HG02642 (cell line): Measurements from ENCODE around the gene TECPR2.

Experiments used
- ATAC-seq: cut with Tn5 transposase; IDR thresholded peaks from one replicate; pipeline ENCODE4 v1.9.1; 2021; ENCODE audit warnings: mild to moderate bottlenecking; ENCODE audit not compliant: unreplicated experiment, poor library complexity

Gene TECPR2

GRCh38 chr14:102419276-102419675, 56.5 kb downstream of the TECPR2 start:
- no peak for ATAC-seq

- ATAC-seq = no peak
Observed at GRCh38 chr14:102419716-102420115, 57.0 kb downstream of the TECPR2 start.

- ATAC-seq = no peak
Observed at GRCh38 chr14:102421411-102422057, 58.8 kb downstream of the TECPR2 start.

- no peak for ATAC-seq
Observed at GRCh38 chr14:102424520-102424919, 61.8 kb downstream of the TECPR2 start.

GRCh38 chr14:102424923-102425322, 62.2 kb downstream of the TECPR2 start:
- ATAC-seq = no peak

- no peak for ATAC-seq
Observed at GRCh38 chr14:102426796-102427195, 64.1 kb downstream of the TECPR2 start.

- no peak for ATAC-seq
Observed at GRCh38 chr14:102427642-102428041, 64.9 kb downstream of the TECPR2 start.

- ATAC-seq = no peak
Observed at GRCh38 chr14:102430212-102430908, 67.6 kb downstream of the TECPR2 start.

- no peak for ATAC-seq
Observed at GRCh38 chr14:102431751-102432150, 69.0 kb downstream of the TECPR2 start.

GRCh38 chr14:102434647-102435175, 72.0 kb downstream of the TECPR2 start:
- no peak for ATAC-seq

- peak; percentile 44 for ATAC-seq
Observed at GRCh38 chr14:102437997-102438915, 75.5 kb downstream of the TECPR2 start.

- ATAC-seq = no peak
Observed at GRCh38 chr14:102439556-102439955, 76.8 kb downstream of the TECPR2 start.

- ATAC-seq = no peak
Observed at GRCh38 chr14:102440392-102440791, 77.7 kb downstream of the TECPR2 start.

GRCh38 chr14:102442241-102443211, 79.8 kb downstream of the TECPR2 start:
- ATAC-seq = no peak

GRCh38 chr14:102445066-102445465, 82.3 kb downstream of the TECPR2 start:
- no peak for ATAC-seq

- no peak for ATAC-seq
Observed at GRCh38 chr14:102445641-102446040, 82.9 kb downstream of the TECPR2 start.

- ATAC-seq = no peak
Observed at GRCh38 chr14:102450206-102451063, 87.7 kb downstream of the TECPR2 start.

- no peak for ATAC-seq
Observed at GRCh38 chr14:102451064-102451352, 88.3 kb downstream of the TECPR2 start.

- no peak for ATAC-seq
Observed at GRCh38 chr14:102452302-102452701, 89.6 kb downstream of the TECPR2 start.
